GM18499 (cell line): Measurements from ENCODE around the gene CDH16.
A peak's percentile ranks its signal among the peaks of the same experiment; 100 is the strongest.
"Not testable (repeated sequence)": the region's sequence is repeated elsewhere in the genome, so short reads cannot be mapped to it uniquely, and the experiment has no call there.

ENCODE experiments used
- ATAC-seq: cut with Tn5 transposase; IDR thresholded peaks from one replicate; pipeline ENCODE4 v1.9.1; 2021; ENCODE audit warnings: moderate number of reproducible peaks; ENCODE audit not compliant: insufficient read depth, unreplicated experiment

The CDH16 gene

GRCh38 chr16:66881014-66881417 is 37.7 kb downstream of the CDH16 start:
- no peak for ATAC-seq

GRCh38 chr16:66880288-66881013 is 38.2 kb downstream of the CDH16 start, which contains the start of gene PDP2:
Gene PDP2 (plus strand): TSS chr16:66880515. CDS start chr16:66884285, 3,770 bp downstream.
- peak; percentile 80 for ATAC-seq

- no peak for ATAC-seq
These were observed 40.6 kb downstream of the CDH16 start for GRCh38 chr16:66878067-66878466.

- ATAC-seq = no peak
These were observed 44.5 kb downstream of the CDH16 start for GRCh38 chr16:66874079-66874775.

GRCh38 chr16:66873685-66874055 is 45.0 kb downstream of the CDH16 start:
- ATAC-seq = no peak

- ATAC-seq = peak; percentile 78
These were observed 45.6 kb downstream of the CDH16 start for GRCh38 chr16:66872943-66873684.

GRCh38 chr16:66872559-66872942 is 46.1 kb downstream of the CDH16 start:
- no peak for ATAC-seq

GRCh38 chr16:66871840-66872239 is 46.8 kb downstream of the CDH16 start:
- ATAC-seq = no peak

- not testable (repeated sequence) for ATAC-seq
These were observed 47.3 kb downstream of the CDH16 start for GRCh38 chr16:66871363-66871762.

- no peak for ATAC-seq
These were observed 49.3 kb downstream of the CDH16 start for GRCh38 chr16:66869424-66869823.

GRCh38 chr16:66863707-66864106 is 55.0 kb downstream of the CDH16 start:
- ATAC-seq = no peak

- ATAC-seq = no peak
These were observed 56.6 kb downstream of the CDH16 start for GRCh38 chr16:66862023-66862520.

- no peak for ATAC-seq
These were observed 59.2 kb downstream of the CDH16 start for GRCh38 chr16:66859397-66860068.

- no peak for ATAC-seq
These were observed 59.8 kb downstream of the CDH16 start for GRCh38 chr16:66858740-66859396.
